ENCODE data around the gene FBXW5.

Gene FBXW5

GRCh38 chr9:136915632-136916329 is 28.8 kb downstream of the FBXW5 start:
- no peak overlapping the region for H3K27ac ChIP-seq
- no peak for TF ChIP-seq CTCF (conservative IDR thresholded peaks at IDR 0.05)

- TF ChIP-seq CTCF (conservative IDR thresholded peaks at IDR 0.05) = no peak
- H3K27ac ChIP-seq = no peak overlapping the region
Observed at GRCh38 chr9:136913701-136914438, 30.7 kb downstream of the FBXW5 start.

- H3K27ac ChIP-seq = no peak overlapping the region
- TF ChIP-seq CTCF (conservative IDR thresholded peaks at IDR 0.05) = no peak
Observed at GRCh38 chr9:136910901-136911245, 33.7 kb downstream of the FBXW5 start.

GRCh38 chr9:136910197-136910900 is 34.2 kb downstream of the FBXW5 start:
- no peak overlapping the region for H3K27ac ChIP-seq
- TF ChIP-seq CTCF (conservative IDR thresholded peaks at IDR 0.05) = no peak

- H3K27ac ChIP-seq = no peak overlapping the region
- no peak for TF ChIP-seq CTCF (conservative IDR thresholded peaks at IDR 0.05)
Observed at GRCh38 chr9:136907011-136907914, 37.3 kb downstream of the FBXW5 start.

- H3K27ac ChIP-seq = no peak overlapping the region
- TF ChIP-seq CTCF (conservative IDR thresholded peaks at IDR 0.05) = no peak
Observed at GRCh38 chr9:136906266-136906665, 38.3 kb downstream of the FBXW5 start.
